ENCODE data around the gene INCENP. TPM values are rescaled to one million over a fixed set of nuclear protein-coding genes. Genes with fewer than 3 reads are reported as not detected.

INCENP gene
- polyA plus RNA-seq, 4 donors: 4.5 to 24.2 (median 12.5) TPM

DNA sequence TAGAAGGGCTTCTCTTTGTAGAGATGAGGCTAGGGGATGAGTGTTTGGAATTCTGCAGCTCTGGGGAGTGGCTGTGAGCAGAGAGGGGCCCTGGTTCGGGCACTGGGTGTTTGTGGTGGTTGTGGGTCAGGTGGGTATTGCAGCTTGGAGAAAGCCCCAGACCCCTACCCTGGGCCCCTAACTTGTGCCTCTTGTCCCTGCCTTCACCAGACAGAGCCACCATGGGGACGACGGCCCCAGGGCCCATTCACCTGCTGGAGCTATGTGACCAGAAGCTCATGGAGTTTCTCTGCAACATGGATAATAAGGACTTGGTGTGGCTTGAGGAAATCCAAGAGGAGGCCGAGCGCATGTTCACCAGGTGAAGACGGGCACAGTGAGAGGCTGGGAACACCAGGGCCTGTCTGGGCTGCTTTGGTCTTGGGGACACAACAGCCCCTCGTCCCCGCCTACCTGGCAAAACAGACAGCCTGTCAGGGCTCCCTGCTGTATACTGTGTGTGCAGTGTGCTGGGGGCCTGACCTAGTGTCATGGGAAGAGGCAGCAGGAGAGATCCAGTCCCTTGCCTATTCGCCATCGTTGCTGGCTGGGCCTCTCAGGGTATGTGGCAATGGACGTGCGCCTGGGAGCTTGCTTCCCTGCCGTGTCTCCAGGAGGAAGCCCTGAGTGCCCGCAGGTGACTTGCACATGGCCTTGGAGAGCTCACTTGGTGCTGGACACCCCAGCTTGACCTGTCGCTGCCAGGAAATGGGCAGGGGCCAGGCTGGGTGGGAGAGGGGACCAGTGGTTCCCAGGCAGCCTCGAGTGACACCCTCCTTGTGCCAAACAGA, 4.3 kb downstream of the INCENP start:
- no peak overlapping the region for H3K27ac ChIP-seq (ENCODE audit: low read depth in 1 of 3, low read length in 2 of 3)
- H3K4me1 ChIP-seq (ENCODE audit: control insufficient read depth in 3 of 3, insufficient read depth in 2 of 3, low read depth in 1 of 3, low read length in 2 of 3): peaks cover 3 to 9% (median 8%) of the 10 kb centered on the region in 3 donors
- H3K4me3 ChIP-seq (ENCODE audit: low read depth in 1 of 3, low read length in 3 of 3): no peak overlapping the region
- 91 to 93% (median 92%) methylated on average over 16 of the region's 16 CpGs for WGBS, 3 donors
- H3K9me3 ChIP-seq (ENCODE audit: control insufficient read depth in 2 of 2, insufficient read depth in 1 of 2, low read depth in 1 of 2, low read length in 1 of 2): no peaks in the 10 kb centered on the region
- DNase-seq (no peak), FAIRE-seq (no peak)
- peaks cover 5 to 52% (median 12%) of the 10 kb centered on the region in 3 donors for H3K36me3 ChIP-seq (ENCODE audit: control insufficient read depth in 3 of 3, insufficient read depth in 2 of 3, low read depth in 1 of 3, low read length in 3 of 3)
- H3K27me3 ChIP-seq (ENCODE audit: control insufficient read depth in 3 of 3, insufficient read depth in 3 of 3, low read length in 3 of 3): no peaks in the 10 kb centered on the region

DNA sequence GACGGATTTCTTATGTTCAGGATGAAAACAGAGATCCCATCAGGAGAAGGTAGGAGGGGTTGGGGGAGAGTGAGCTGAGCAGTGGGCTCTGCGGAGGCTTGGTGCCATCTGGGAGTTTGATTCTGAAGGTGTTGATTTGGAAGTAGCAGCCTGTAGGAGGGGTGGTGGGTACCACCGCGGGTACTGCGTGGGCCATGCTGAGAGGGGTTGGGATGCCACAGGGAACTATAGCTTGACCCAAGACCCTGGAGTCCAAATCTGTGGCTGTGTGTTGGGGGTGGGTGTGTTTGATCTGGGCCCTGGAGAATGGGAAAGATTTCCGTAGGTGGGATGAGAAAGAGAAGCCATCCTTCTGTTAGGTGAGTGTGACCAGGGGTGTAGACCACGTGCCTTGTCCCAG, 5.0 kb downstream of the INCENP start:
- H3K4me1 ChIP-seq (ENCODE audit: control insufficient read depth in 3 of 3, insufficient read depth in 2 of 3, low read depth in 1 of 3, low read length in 2 of 3): peaks cover 3 to 9% (median 8%) of the 10 kb centered on the region in 3 donors
- peaks cover 5 to 58% (median 12%) of the 10 kb centered on the region in 3 donors for H3K36me3 ChIP-seq (ENCODE audit: control insufficient read depth in 3 of 3, insufficient read depth in 2 of 3, low read depth in 1 of 3, low read length in 3 of 3)
- FAIRE-seq (no peak), DNase-seq (no peak)
- no peaks in the 10 kb centered on the region for H3K9me3 ChIP-seq (ENCODE audit: control insufficient read depth in 2 of 2, insufficient read depth in 1 of 2, low read depth in 1 of 2, low read length in 1 of 2)
- H3K27ac ChIP-seq (ENCODE audit: low read depth in 1 of 3, low read length in 2 of 3): no peak overlapping the region
- no peaks in the 10 kb centered on the region for H3K27me3 ChIP-seq (ENCODE audit: control insufficient read depth in 3 of 3, insufficient read depth in 3 of 3, low read length in 3 of 3)
- 95 to 98% (median 96%) methylated on average over 7 of the region's 7 CpGs for WGBS, 3 donors
- H3K4me3 ChIP-seq (ENCODE audit: low read depth in 1 of 3, low read length in 3 of 3): no peak overlapping the region

DNA sequence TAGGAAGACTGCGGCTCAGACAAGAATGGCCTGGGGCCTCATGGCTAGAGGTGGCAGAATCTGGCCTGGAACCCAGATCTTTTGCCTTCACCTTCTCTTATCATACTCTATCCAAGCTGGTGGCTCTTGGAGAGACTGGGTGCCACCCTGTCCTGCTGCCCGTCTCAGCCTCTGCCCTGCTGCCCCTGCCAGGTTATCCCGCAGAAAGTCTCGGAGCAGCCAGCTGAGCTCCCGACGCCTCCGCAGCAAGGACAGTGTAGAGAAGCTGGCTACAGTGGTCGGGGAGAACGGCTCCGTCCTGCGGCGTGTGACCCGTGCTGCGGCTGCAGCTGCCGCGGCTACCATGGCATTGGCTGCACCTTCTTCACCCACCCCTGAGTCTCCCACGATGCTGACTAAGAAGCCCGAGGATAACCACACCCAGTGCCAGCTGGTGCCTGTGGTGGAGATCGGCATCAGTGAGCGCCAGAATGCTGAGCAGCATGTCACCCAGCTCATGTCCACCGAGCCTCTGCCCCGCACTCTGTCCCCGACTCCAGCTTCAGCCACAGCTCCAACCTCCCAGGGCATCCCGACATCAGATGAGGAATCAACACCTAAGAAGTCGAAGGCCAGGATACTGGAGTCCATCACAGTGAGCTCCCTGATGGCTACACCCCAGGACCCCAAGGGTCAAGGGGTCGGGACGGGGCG, 5.9 kb downstream of the INCENP start:
- WGBS, 3 donors: 94 to 95% (median 95%) methylated on average over 28 of the region's 28 CpGs
- FAIRE-seq (no peak), DNase-seq (no peak)
- no peak overlapping the region for H3K27ac ChIP-seq (ENCODE audit: low read depth in 1 of 3, low read length in 2 of 3)
- no peaks in the 10 kb centered on the region for H3K27me3 ChIP-seq (ENCODE audit: control insufficient read depth in 3 of 3, insufficient read depth in 3 of 3, low read length in 3 of 3)
- no peaks in the 10 kb centered on the region for H3K9me3 ChIP-seq (ENCODE audit: control insufficient read depth in 2 of 2, insufficient read depth in 1 of 2, low read depth in 1 of 2, low read length in 1 of 2)
- peaks cover 3 to 8% (median 6%) of the 10 kb centered on the region in 3 donors for H3K4me1 ChIP-seq (ENCODE audit: control insufficient read depth in 3 of 3, insufficient read depth in 2 of 3, low read depth in 1 of 3, low read length in 2 of 3)
- no peak overlapping the region for H3K4me3 ChIP-seq (ENCODE audit: low read depth in 1 of 3, low read length in 3 of 3)
- peaks cover 5 to 64% (median 12%) of the 10 kb centered on the region in 3 donors for H3K36me3 ChIP-seq (ENCODE audit: control insufficient read depth in 3 of 3, insufficient read depth in 2 of 3, low read depth in 1 of 3, low read length in 3 of 3)

DNA sequence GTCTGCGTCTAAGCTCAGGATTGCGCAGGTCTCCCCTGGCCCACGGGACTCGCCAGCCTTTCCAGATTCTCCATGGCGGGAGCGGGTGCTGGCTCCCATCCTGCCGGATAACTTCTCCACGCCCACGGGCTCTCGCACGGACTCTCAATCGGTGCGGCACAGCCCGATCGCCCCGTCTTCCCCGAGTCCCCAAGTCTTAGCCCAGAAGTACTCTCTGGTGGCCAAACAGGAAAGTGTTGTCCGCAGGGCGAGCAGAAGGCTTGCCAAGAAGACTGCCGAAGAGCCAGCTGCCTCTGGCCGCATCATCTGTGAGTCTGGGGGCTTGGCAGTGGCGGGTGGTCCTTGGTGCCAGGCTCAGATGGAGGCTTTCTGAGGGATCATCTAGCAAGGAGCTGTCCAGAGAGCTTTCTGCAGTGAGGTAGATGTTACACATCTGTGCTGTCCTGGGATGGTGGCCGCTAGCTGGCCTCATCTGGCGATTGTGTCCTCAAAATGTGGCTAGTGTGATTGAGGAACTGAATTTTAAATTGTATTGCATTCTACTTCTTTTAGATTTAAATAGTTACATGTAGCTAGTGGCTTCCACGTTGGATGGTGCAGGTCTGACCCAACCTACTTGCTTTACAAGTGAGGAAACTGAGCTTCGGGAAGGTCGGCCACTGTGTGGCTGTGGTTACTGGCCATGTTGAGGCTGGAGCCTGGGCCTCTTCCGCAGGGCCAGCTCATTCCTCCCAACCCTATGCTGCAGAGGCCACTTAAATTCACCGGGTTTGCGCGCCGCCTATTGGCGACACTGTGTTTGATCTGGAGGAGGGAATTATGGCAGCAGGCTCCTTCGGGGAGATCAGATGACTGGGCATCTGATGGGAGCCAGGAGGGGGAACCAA, 6.7 kb downstream of the INCENP start:
- peaks cover 5 to 66% (median 12%) of the 10 kb centered on the region in 3 donors for H3K36me3 ChIP-seq (ENCODE audit: control insufficient read depth in 3 of 3, insufficient read depth in 2 of 3, low read depth in 1 of 3, low read length in 3 of 3)
- no peaks in the 10 kb centered on the region for H3K9me3 ChIP-seq (ENCODE audit: control insufficient read depth in 2 of 2, insufficient read depth in 1 of 2, low read depth in 1 of 2, low read length in 1 of 2)
- 94 to 97% (median 96%) methylated on average over 34 of the region's 34 CpGs for WGBS, 3 donors
- FAIRE-seq (no peak), DNase-seq (no peak)
- H3K4me1 ChIP-seq (ENCODE audit: control insufficient read depth in 3 of 3, insufficient read depth in 2 of 3, low read depth in 1 of 3, low read length in 2 of 3): peaks cover 0 to 1% (median 0%) of the 10 kb centered on the region in 3 donors
- H3K27ac ChIP-seq (ENCODE audit: low read depth in 1 of 3, low read length in 2 of 3): no peak overlapping the region
- H3K27me3 ChIP-seq (ENCODE audit: control insufficient read depth in 3 of 3, insufficient read depth in 3 of 3, low read length in 3 of 3): no peaks in the 10 kb centered on the region
- H3K4me3 ChIP-seq (ENCODE audit: low read depth in 1 of 3, low read length in 3 of 3): no peak overlapping the region

GRCh38 chr11:62131170-62131464, 7.3 kb downstream of the INCENP start:
- no peaks in the 10 kb centered on the region for H3K9me3 ChIP-seq (ENCODE audit: control insufficient read depth in 2 of 2, insufficient read depth in 1 of 2, low read depth in 1 of 2, low read length in 1 of 2)
- H3K27me3 ChIP-seq (ENCODE audit: control insufficient read depth in 3 of 3, insufficient read depth in 3 of 3, low read length in 3 of 3): no peaks in the 10 kb centered on the region
- peaks cover 5 to 68% (median 12%) of the 10 kb centered on the region in 3 donors for H3K36me3 ChIP-seq (ENCODE audit: control insufficient read depth in 3 of 3, insufficient read depth in 2 of 3, low read depth in 1 of 3, low read length in 3 of 3)
- no peak overlapping the region for H3K4me3 ChIP-seq (ENCODE audit: low read depth in 1 of 3, low read length in 3 of 3)
- H3K27ac ChIP-seq (ENCODE audit: low read depth in 1 of 3, low read length in 2 of 3): no peak overlapping the region
- H3K4me1 ChIP-seq (ENCODE audit: control insufficient read depth in 3 of 3, insufficient read depth in 2 of 3, low read depth in 1 of 3, low read length in 2 of 3): no peaks in the 10 kb centered on the region
- DNase-seq (no peak), FAIRE-seq (no peak)
- 86 to 98% (median 94%) methylated on average over 6 of the region's 6 CpGs for WGBS, 3 donors

GRCh38 chr11:62132191-62132590, 8.4 kb downstream of the INCENP start:
- Histone ChIP-seq H3K4me1 (ENCODE audit: control insufficient read depth in 3 of 3, insufficient read depth in 2 of 3, low read depth in 1 of 3, low read length in 2 of 3) (no peaks in the 10 kb centered on the region), H3K9me3 (ENCODE audit: control insufficient read depth in 2 of 2, insufficient read depth in 1 of 2, low read depth in 1 of 2, low read length in 1 of 2) (no peaks in the 10 kb centered on the region), H3K36me3 (ENCODE audit: control insufficient read depth in 3 of 3, insufficient read depth in 2 of 3, low read depth in 1 of 3, low read length in 3 of 3) (peaks cover 5 to 75% (median 12%) of the 10 kb centered on the region in 3 donors), H3K4me3 (ENCODE audit: low read depth in 1 of 3, low read length in 3 of 3) (no peak overlapping the region), H3K27ac (ENCODE audit: low read depth in 1 of 3, low read length in 2 of 3) (no peak overlapping the region), H3K27me3 (ENCODE audit: control insufficient read depth in 3 of 3, insufficient read depth in 3 of 3, low read length in 3 of 3) (no peaks in the 10 kb centered on the region)
- FAIRE-seq (no peak), DNase-seq (no peak)
- WGBS, 3 donors: 78 to 92% (median 84%) methylated on average over 6 of the region's 6 CpGs

DNA sequence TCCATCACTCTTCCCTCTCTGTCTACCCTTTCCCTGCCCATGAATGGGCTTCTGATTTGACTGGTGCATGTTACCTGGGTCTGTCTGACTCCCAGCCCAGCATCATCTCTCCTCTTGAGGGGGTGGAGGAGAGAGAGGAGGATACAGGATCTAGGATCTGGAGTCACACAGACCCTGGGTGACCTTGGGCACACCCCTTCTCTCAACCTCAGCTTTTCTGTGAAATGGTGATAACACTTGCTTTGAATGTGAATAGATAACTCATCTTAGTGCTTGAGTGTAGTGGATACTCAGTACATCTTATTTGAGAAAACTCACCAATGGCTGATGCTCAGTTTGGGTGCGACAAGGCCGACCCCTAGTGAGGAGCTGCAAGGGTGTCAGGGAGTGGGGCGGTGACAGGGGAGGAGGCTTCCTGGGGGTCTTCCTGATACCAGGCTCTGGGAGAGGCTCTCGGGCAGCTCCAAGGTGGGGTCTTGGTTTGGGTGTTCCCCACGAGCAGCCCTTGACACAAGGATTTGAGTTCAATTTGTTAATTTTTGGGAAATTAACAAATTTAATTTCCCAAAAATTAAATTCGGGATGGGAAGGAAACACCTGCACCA, 9.0 kb downstream of the INCENP start:
- Histone ChIP-seq H3K27me3 (ENCODE audit: control insufficient read depth in 3 of 3, insufficient read depth in 3 of 3, low read length in 3 of 3) (no peaks in the 10 kb centered on the region), H3K36me3 (ENCODE audit: control insufficient read depth in 3 of 3, insufficient read depth in 2 of 3, low read depth in 1 of 3, low read length in 3 of 3) (peaks cover 5 to 81% (median 12%) of the 10 kb centered on the region in 3 donors), H3K4me3 (ENCODE audit: low read depth in 1 of 3, low read length in 3 of 3) (no peak overlapping the region), H3K27ac (ENCODE audit: low read depth in 1 of 3, low read length in 2 of 3) (no peak overlapping the region), H3K4me1 (ENCODE audit: control insufficient read depth in 3 of 3, insufficient read depth in 2 of 3, low read depth in 1 of 3, low read length in 2 of 3) (no peaks in the 10 kb centered on the region), H3K9me3 (ENCODE audit: control insufficient read depth in 2 of 2, insufficient read depth in 1 of 2, low read depth in 1 of 2, low read length in 1 of 2) (no peaks in the 10 kb centered on the region)
- WGBS, 3 donors: 85 to 89% (median 87%) methylated on average over 6 of the region's 6 CpGs
- FAIRE-seq (no peak), DNase-seq (no peak)
